Activated CD4-positive, alpha-beta T cell treated with anti-CD3 and anti-CD28 coated beads, Interleukin-2, amount 10 ng/mL, durations not matched to agents 24 days and 14 days (primary cell): ENCODE measurements around the gene RTN4IP1. TPM values are rescaled to one million over a fixed set of nuclear protein-coding genes. Genes with fewer than 3 reads are reported as not detected.

Experiments
- DNase-seq: peaks from one replicate; pipeline ENCODE4 v3.0.0; 2022
- H3K27ac Mint-ChIP-seq: one replicate; pipeline ENCODE4 v1.8.0; 2022; ENCODE audit warnings: mild to moderate bottlenecking, mixed read lengths
- H3K27me3 Mint-ChIP-seq: one replicate; pipeline ENCODE4 v1.8.0; 2022; ENCODE audit warnings: mixed read lengths
- H3K36me3 Mint-ChIP-seq: one replicate; pipeline ENCODE4 v1.8.0; 2022; ENCODE audit warnings: low read depth, mild to moderate bottlenecking, mixed read lengths
- H3K4me1 Mint-ChIP-seq: one replicate; pipeline ENCODE4 v1.8.0; 2021; ENCODE audit warnings: mixed read lengths
- H3K4me3 Mint-ChIP-seq: one replicate; pipeline ENCODE4 v1.8.0; 2022; ENCODE audit warnings: mild to moderate bottlenecking, moderate library complexity, mixed read lengths
- H3K9me3 Mint-ChIP-seq: one replicate; pipeline ENCODE4 v1.8.0; 2021; ENCODE audit warnings: mixed read lengths
- intact Hi-C: fragments of 100-400 bp; cut with micrococcal nuclease; formaldehyde crosslinking; loops from one replicate; pipeline ENCODE4 v1.15.1; 2023
- total RNA-seq: library from RNA; stranded (reverse); gene quantifications from 2 replicates; pipeline ENCODE4 v1.2.3, GENCODE V29; 2022

RTN4IP1 gene, protein sequence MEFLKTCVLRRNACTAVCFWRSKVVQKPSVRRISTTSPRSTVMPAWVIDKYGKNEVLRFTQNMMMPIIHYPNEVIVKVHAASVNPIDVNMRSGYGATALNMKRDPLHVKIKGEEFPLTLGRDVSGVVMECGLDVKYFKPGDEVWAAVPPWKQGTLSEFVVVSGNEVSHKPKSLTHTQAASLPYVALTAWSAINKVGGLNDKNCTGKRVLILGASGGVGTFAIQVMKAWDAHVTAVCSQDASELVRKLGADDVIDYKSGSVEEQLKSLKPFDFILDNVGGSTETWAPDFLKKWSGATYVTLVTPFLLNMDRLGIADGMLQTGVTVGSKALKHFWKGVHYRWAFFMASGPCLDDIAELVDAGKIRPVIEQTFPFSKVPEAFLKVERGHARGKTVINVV
- 7.2 and 8.0 TPM in 2 replicates for total RNA-seq

DNA sequence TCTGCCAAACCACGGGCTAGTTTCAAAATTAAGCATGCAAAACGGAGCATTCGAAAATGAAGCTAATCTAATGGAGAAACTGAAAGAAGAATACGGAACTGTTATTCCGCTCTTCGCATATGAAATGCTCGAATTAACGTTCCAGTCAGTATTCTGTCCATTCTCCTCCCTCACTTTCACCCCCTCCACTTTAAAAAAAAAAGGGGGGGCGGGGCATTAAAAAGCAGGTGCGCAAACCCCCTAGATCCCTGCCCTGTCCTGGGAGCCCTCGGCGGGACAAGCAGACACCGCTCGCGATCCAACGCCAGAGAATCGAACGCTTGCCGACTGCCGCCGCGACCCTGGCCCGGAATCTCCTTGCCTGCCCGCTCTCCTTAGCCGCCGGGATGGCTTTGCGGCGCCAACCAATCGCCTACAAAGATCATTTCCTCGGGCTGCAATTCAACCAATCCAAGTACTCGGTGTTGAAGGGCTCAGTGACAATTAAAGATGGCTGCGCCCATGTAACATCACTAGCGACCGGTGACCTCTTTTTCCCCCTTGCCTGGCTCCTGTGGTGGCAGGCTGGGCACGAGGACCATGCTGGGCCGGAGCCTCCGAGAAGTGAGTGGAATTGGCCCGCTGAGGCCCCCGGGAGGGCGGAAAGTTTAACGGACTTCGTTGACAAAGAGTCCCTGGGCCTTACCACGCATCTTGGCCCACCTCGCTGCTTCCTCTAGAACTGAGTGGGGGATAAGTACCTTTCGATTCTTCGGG is at the start of gene RTN4IP1, which contains the start of gene QRSL1:
Gene RTN4IP1 (minus strand): TSS at position 396 of the 756 bp plus-strand sequence. CDS start 477 bp downstream, outside the sequence.
Gene QRSL1 (plus strand): TSS at position 476 of the 756 bp plus-strand sequence. CDS start 104 bp downstream, at position 580.
- H3K9me3 Mint-ChIP-seq, result no peaks in the 10 kb centered on the region
- peaks cover 18% of the 10 kb centered on the region for H3K4me1 Mint-ChIP-seq
- no peaks in the 10 kb centered on the region for H3K27me3 Mint-ChIP-seq
- intact Hi-C loops, result loop anchor here (1.0 to 5.0 kb wide), 4 partner anchors 20 to 400 kb away; partner anchors contain the start of genes ATG5 and MTRES1
- peak within 1 kb of the TSS; percentile 92 for H3K4me3 Mint-ChIP-seq
- peaks cover 10% of the 10 kb centered on the region for H3K36me3 Mint-ChIP-seq
- H3K27ac Mint-ChIP-seq, result peak within 1 kb of the TSS; percentile 97
- DNase-seq, result peak; percentile 95

DNA sequence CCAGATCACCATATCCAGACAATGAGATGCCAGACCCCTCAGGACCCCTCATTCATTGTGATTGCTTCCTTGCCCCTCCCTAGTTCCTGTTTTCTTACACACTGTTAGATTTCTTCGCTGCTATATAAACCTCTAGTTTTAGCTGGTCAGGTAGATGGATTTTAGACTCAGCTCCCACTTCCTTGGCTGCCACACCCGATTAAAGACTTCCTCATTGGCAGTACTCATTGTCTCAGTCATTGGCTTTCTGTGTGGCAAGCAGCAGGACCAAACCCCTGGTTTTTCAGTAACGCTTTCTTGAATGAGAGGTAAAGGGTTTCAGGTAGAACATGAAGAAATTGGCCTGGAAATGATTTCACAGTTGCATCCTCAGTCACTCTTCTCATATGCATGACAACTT is 48.0 kb upstream of the RTN4IP1 start:
- Mint-ChIP-seq H3K27ac (no peak overlapping the region), H3K4me3 (no peak overlapping the region), H3K36me3 (no peaks in the 10 kb centered on the region), H3K27me3 (no peaks in the 10 kb centered on the region), H3K4me1 (no peaks in the 10 kb centered on the region), H3K9me3 (no peaks in the 10 kb centered on the region)
- intact Hi-C loops, result no loop called here
- DNase-seq, result no peak

DNA sequence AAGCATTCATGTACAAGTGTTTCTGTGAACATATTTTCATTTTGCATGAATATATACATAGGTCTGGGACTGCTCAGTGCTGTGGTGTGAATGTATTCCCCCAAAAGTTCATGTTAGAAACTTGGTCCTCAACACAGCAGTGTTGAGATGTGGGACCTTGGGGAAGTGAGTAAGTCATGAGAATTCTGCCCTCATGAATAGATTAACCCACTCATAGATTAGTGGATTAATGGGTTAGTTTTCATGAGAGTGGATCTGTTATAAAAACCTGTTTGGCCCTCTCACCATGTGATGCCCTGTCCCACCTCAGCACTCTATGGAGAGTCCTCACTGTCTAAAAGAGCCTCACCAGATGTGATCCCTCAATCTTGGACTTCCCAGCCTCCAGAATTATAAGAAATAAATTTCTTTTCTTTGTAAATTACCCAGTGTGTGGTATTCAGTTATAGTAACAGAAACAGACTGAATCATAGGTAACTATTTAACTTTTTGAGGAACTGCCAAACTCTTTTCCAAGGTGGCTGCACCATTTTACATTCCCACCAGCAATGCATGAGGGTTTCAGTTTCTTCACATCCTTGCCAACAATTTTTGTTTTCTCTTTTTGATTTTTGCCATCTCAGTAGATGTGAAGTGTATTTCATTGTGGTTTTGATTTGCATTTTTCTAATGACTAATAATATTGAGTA is 45.4 kb upstream of the RTN4IP1 start:
- no peak overlapping the region for H3K4me3 Mint-ChIP-seq
- H3K4me1 Mint-ChIP-seq, result no peaks in the 10 kb centered on the region
- H3K9me3 Mint-ChIP-seq, result no peaks in the 10 kb centered on the region
- no peaks in the 10 kb centered on the region for H3K36me3 Mint-ChIP-seq
- intact Hi-C loops, result no loop called here
- no peaks in the 10 kb centered on the region for H3K27me3 Mint-ChIP-seq
- no peak overlapping the region for H3K27ac Mint-ChIP-seq
- no peak for DNase-seq

DNA sequence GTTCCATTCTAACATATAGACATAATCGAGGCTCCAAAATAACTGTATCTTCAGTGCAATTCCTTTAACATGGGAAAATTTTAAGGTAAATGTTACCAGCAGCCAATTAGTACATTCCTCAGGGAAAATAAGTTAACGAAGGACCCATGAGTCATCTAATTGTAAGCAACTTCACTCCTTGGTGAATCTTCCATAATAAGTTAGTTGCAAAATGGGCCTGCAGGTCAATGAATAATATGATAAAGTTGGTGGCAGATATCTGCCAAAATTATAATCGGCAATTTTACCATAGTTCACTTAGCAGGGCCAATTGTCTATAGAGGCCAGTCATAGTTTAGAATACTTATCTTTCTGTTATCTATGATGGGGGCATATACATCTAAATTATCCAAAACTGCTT is 42.4 kb upstream of the RTN4IP1 start:
- no peak for DNase-seq
- Mint-ChIP-seq H3K27me3 (no peaks in the 10 kb centered on the region), H3K36me3 (peaks cover 5% of the 10 kb centered on the region), H3K4me1 (no peaks in the 10 kb centered on the region), H3K9me3 (no peaks in the 10 kb centered on the region), H3K27ac (no peak overlapping the region), H3K4me3 (no peak overlapping the region)
- intact Hi-C loops, result no loop called here

DNA sequence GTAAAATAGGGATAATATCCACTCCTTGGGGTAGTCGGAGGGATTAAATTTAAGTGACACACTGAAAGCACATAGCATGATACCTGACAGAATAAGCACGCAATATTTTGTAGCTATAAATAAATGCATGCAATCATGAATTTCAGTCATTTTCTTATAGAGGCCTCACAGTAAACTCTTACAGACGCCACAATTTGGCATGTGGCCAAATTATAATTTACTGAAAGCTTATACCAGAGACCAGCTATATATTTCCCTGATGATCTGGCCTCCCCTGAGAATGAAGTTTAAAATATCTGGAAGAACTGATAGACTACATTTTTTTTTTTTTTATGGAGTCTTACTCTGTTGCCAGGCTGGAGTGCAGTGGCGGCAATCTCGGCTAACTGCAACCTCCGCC is 40.9 kb upstream of the RTN4IP1 start:
- peaks cover 14% of the 10 kb centered on the region for H3K36me3 Mint-ChIP-seq
- no peaks in the 10 kb centered on the region for H3K27me3 Mint-ChIP-seq
- no peak for DNase-seq
- H3K9me3 Mint-ChIP-seq, result no peaks in the 10 kb centered on the region
- H3K4me3 Mint-ChIP-seq, result no peak overlapping the region
- H3K27ac Mint-ChIP-seq, result no peak overlapping the region
- H3K4me1 Mint-ChIP-seq, result no peaks in the 10 kb centered on the region
- intact Hi-C loops, result no loop called here

DNA sequence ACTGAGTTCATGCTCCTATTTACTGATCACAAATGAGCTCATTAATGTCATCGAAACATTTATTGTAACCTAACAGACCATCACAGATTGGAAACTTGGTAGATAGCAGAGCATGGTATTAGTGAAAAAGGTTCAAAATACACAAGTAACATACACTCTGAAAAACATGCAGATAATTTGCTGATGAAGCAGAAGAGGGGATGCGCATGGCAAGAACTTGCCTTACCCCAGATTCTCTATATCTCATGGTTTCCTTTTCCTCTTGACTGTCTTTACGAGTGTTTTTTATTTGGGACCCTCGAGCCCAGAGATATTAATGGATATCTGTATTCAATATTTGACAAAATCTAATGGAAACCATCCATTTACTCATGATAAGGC is 37.7 kb upstream of the RTN4IP1 start:
- peaks cover 37% of the 10 kb centered on the region for H3K36me3 Mint-ChIP-seq
- intact Hi-C loops, result no loop called here

DNA sequence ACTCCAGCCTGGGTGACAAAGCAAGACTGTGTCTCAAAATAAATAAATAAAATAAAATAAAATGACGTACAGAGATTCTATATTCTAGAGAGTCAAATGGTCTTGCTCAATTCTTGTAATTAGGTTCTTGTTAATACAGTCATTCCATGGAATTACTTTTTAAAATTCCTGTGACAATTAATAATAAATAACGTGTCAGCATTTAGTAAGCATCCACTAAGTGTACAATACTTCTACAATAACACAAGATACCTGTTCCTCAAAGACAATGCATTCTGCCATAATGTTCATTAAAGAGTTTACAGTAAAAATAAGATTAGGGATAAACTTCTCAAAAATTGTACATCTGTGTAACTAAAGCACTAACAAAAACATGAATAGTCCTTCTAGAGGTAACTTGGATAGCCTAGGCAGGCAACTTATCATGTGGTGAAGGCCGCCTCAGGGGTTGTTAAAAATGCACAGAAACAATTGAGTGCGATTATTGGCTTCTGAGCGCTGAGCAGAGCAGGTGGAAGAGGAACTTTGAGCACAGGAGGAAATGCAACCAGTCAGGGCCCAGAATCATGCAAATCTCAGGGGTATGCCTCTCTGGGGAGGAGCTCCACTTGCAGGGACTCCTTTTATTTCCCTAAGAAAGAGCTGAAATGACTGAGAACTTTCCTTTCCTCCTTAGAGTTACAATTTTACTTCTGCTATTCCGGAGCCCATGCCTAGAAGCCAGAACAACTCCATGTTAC is 37.2 kb upstream of the RTN4IP1 start:
- H3K36me3 Mint-ChIP-seq, result peaks cover 39% of the 10 kb centered on the region
- intact Hi-C loops, result no loop called here
- H3K4me1 Mint-ChIP-seq, result peaks cover 2% of the 10 kb centered on the region
- no peaks in the 10 kb centered on the region for H3K9me3 Mint-ChIP-seq
- no peak overlapping the region for H3K27ac Mint-ChIP-seq
- DNase-seq, result no peak
- H3K4me3 Mint-ChIP-seq, result no peak overlapping the region
- no peaks in the 10 kb centered on the region for H3K27me3 Mint-ChIP-seq

More for the DNA sequence above, 37.7 kb upstream of the RTN4IP1 start:
- H3K4me1 Mint-ChIP-seq, result peaks cover 2% of the 10 kb centered on the region
- H3K27ac Mint-ChIP-seq, result no peak overlapping the region
- H3K4me3 Mint-ChIP-seq, result no peak overlapping the region
- H3K27me3 Mint-ChIP-seq, result no peaks in the 10 kb centered on the region
- H3K9me3 Mint-ChIP-seq, result no peaks in the 10 kb centered on the region
- no peak for DNase-seq

DNA sequence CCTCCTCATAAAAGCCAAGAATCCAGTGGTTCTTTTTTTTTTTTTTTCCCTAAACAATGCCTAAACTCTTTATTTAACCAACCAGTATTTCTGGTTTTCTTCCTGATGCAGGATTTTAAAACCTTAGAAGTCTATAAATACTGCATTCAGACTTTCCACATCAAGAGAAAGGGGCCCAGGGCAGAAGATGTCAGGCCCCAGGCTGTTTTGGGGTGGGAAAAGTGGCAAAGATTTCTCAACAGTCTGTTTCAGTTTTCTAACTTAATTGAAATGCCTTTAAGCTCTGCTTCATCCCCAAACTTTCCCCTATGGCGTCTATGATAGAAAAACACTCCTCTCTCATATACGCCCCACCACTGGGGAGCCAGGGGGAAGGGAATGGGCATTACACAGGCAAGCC is 33.2 kb upstream of the RTN4IP1 start:
- H3K36me3 Mint-ChIP-seq, result peaks cover 71% of the 10 kb centered on the region
- no peak overlapping the region for H3K27ac Mint-ChIP-seq
- no peak overlapping the region for H3K4me3 Mint-ChIP-seq
- peaks cover 2% of the 10 kb centered on the region for H3K4me1 Mint-ChIP-seq
- H3K9me3 Mint-ChIP-seq, result peaks cover 11% of the 10 kb centered on the region
- DNase-seq, result no peak
- H3K27me3 Mint-ChIP-seq, result no peaks in the 10 kb centered on the region
- intact Hi-C loops, result no loop called here

DNA sequence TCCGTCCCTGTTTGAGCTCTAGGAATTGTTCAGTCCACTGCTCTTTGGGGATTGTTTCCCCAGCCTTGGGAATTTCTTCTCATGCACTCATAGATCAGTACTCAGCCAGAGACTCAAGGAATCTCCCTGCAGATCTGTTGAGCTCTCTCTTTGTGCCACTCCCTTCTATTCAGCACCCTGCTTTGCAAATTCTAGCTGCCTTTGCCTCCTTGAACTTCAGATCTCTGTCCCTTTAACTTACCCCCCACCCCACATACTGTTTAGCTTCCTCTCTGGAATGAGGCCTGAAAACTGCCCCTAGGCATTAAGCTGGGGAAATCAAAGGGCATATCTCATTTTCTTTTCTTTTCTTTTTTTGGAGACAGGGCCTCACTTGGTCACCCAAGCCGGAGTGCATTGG is 30.6 kb upstream of the RTN4IP1 start:
- H3K27ac Mint-ChIP-seq, result no peak overlapping the region

DNA sequence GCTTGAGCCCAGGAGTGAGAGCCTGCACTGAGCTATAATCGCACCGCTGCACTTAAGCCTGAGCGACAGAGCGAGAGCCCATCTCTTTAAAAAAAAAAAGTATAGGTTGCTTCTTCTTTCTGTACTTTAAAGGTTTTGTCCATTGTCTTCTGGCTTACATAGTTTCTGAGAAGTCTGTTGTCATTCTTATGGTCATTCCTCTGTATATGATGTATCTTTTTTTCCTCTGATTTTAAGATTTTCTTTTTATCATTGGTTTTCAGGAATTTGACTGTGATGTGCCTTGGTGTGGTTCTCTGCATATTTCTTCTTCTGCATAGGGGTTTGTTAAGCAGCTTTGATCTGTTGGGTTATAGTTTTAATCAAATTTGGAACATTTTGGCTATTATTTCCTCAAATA is 29.2 kb upstream of the RTN4IP1 start:
- H3K27me3 Mint-ChIP-seq, result no peaks in the 10 kb centered on the region
- H3K4me1 Mint-ChIP-seq, result no peaks in the 10 kb centered on the region
- no peak for DNase-seq
- intact Hi-C loops, result no loop called here
- H3K9me3 Mint-ChIP-seq, result peaks cover 18% of the 10 kb centered on the region
- H3K27ac Mint-ChIP-seq, result no peak overlapping the region
- no peak overlapping the region for H3K4me3 Mint-ChIP-seq
- H3K36me3 Mint-ChIP-seq, result peaks cover 77% of the 10 kb centered on the region

More for the DNA sequence above, 30.6 kb upstream of the RTN4IP1 start:
- Mint-ChIP-seq H3K4me1 (peaks cover 2% of the 10 kb centered on the region), H3K4me3 (no peak overlapping the region), H3K27me3 (no peaks in the 10 kb centered on the region), H3K36me3 (peaks cover 78% of the 10 kb centered on the region), H3K9me3 (peaks cover 18% of the 10 kb centered on the region)
- DNase-seq, result no peak
- intact Hi-C loops, result no loop called here

DNA sequence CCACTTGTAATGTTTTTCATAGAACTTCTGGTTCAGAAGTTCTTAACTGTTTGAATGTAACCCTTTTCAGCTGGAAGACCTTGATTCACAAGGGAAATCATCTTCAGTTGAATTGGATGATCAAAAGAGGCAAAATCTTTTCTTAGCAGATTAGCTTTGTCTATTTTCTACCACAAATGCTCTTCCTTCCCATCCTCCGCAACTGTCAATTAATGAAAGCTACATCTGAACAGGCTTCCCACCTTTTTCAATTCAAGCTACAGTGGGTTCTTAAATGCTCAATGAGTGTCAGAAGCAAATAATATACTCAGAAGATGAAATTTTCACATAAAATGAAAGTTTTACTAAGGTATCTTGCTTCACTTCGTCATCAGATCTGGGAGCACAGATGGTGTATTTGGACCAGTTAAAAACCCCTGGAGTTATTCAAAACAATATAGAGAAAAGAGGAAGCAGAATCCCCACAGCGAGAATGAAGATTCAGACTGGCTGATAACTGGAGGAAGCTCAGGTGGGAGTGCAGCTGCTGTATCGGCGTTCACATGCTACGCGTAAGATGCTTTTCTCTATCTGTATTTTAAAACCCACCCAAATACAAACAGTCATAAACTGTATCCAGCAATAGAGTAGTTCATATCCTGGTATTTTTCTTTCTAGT is 19.5 kb upstream of the RTN4IP1 start:
- Mint-ChIP-seq H3K27ac (no peak overlapping the region), H3K9me3 (no peaks in the 10 kb centered on the region), H3K4me1 (no peaks in the 10 kb centered on the region), H3K36me3 (peaks cover 41% of the 10 kb centered on the region), H3K27me3 (no peaks in the 10 kb centered on the region), H3K4me3 (no peak overlapping the region)
- DNase-seq, result no peak
- intact Hi-C loops, result loop anchor here (5.0 kb wide), 1 partner anchor 41 kb away; no protein-coding TSS in a partner anchor

DNA sequence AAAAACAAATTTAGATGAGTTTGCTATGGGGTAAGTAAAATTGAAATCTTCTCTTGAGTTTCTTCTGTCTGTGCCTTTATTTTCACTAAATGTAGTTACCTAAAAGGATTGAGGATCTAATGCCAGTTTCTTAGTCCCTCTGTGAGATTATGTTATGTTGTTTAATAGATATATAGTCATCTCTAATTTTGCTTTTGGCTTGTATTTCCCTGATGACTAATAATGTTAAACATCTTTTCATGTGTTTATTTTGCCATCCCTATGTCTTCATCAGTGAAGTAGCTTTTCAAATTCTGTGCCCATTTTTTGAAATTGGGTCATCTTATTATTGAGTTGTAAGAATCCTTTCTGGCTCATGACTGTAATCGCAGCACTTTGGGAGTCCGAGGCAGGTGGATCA is 13.8 kb upstream of the RTN4IP1 start:
- intact Hi-C loops, result no loop called here
- Mint-ChIP-seq H3K36me3 (peaks cover 46% of the 10 kb centered on the region), H3K9me3 (no peaks in the 10 kb centered on the region), H3K4me1 (peaks cover 5% of the 10 kb centered on the region), H3K27me3 (no peaks in the 10 kb centered on the region), H3K27ac (no peak overlapping the region), H3K4me3 (no peak overlapping the region)
- no peak for DNase-seq

DNA sequence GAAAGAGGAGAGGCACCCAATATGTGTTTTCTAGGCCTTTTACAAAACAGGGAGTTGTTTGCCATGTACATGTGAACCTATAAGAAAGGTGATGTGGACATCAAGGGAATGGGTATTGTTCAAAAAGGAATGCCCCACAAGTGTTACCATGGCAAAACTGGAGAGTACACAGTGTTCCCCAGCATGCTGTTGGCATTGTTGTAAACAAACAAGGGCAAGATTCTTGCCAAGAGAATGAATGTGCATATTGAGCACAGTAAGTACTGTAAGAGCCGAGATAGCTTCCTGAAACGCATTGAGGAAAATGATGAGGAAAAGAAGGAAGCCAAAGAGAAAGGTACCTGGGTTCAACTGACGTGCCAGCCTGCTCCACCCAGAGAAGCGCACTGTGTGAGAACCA is 13.2 kb upstream of the RTN4IP1 start:
- no peak for DNase-seq
- no peak overlapping the region for H3K4me3 Mint-ChIP-seq
- intact Hi-C loops, result no loop called here
- no peaks in the 10 kb centered on the region for H3K9me3 Mint-ChIP-seq
- peaks cover 46% of the 10 kb centered on the region for H3K36me3 Mint-ChIP-seq
- H3K27ac Mint-ChIP-seq, result no peak overlapping the region
- H3K27me3 Mint-ChIP-seq, result no peaks in the 10 kb centered on the region
- H3K4me1 Mint-ChIP-seq, result peaks cover 8% of the 10 kb centered on the region
